ENCODE measurements around the gene B2M. TPM values are rescaled to one million over a fixed set of nuclear protein-coding genes. Genes with fewer than 3 reads are reported as not detected.
"Not testable (repeated sequence)": the region's sequence is repeated elsewhere in the genome, so short reads cannot be mapped to it uniquely, and the experiment has no call there.

The B2M gene
- total and polyA plus RNA-seq, 2 of the 8 experiments (the other 6 are each of a cell fraction or from before 2014, with no cell fraction given) = 78.9 to 907 TPM

DNA sequence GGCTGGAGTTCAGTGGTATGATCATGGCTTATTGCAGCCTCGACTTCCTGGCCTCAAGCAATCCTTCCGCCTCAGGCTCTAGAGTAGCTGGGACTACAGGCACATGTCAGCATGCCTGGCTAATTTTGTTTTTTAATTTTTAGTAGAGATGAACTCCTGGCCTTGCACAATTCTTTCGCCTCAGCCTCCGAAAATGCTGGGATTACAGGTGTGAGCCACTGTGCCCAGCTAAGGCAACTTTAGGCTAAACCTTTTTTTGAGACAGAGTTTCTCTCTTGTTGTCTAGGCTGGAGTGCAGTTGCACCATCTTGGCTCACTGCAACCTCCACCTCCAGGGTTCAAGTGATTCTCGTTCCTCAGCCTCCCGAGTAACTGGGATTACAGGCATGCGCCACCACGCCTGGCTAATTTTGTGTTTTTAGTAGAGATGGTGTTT is 8.7 kb downstream of the B2M start:
- H2AK5ac ChIP-seq (ENCODE audit: low read depth, low read length); H4K5ac ChIP-seq (ENCODE audit: insufficient read length, low read depth, low read length); H2BK12ac ChIP-seq (ENCODE audit: low read depth, low read length); H3K27ac ChIP-seq (ENCODE audit: low read depth, low read length); H2BK5ac ChIP-seq (ENCODE audit: low read depth, low read length); H3K27me3 ChIP-seq (replicated peaks in 1 of 4; ENCODE audit: control insufficient read depth in 3 of 4, extremely low read depth in 1 of 4, insufficient read depth in 3 of 4, low read length in 3 of 4); H3K14ac ChIP-seq (ENCODE audit: insufficient read length); H4K91ac ChIP-seq (replicated peaks; ENCODE audit: insufficient read length, low read length); H2BK20ac ChIP-seq (ENCODE audit: low read length); H2BK120ac ChIP-seq (replicated peaks; ENCODE audit: low read depth, low read length); H3K9me3 ChIP-seq (ENCODE audit: insufficient read depth in 2 of 2, low read depth in 1 of 2, low read length in 1 of 2); H4K8ac ChIP-seq (ENCODE audit: extremely low read depth, insufficient read depth, low read length); H3K4me3 ChIP-seq (ENCODE audit: extremely low read depth in 1 of 4, insufficient read depth in 2 of 4, low read depth in 3 of 4, low read length in 4 of 4); FAIRE-seq; H3K9ac ChIP-seq (replicated peaks in 1 of 4; ENCODE audit: extremely low read depth in 1 of 4, low read depth in 3 of 4, low read length in 3 of 4); H3K23ac ChIP-seq (ENCODE audit: insufficient read length); H3K4me1 ChIP-seq (replicated peaks in 1 of 4; ENCODE audit: control insufficient read depth in 3 of 4, insufficient read depth in 4 of 4, low read length in 3 of 4); H3K4ac ChIP-seq (replicated peaks; ENCODE audit: insufficient read length, low read depth, low read length); H3K18ac ChIP-seq (ENCODE audit: extremely low read depth, low read length); H3K79me2 ChIP-seq (ENCODE audit: control insufficient read depth in 1 of 2, insufficient read depth in 2 of 2, low read length in 2 of 2); H3K23me2 ChIP-seq (ENCODE audit: low read depth, low read length); H2BK15ac ChIP-seq (ENCODE audit: low read length); H3K4me2 ChIP-seq (ENCODE audit: insufficient read depth in 1 of 2, low read depth in 2 of 2, low read length in 2 of 2); H4K20me1 ChIP-seq (replicated peaks in 1 of 2; ENCODE audit: control insufficient read depth in 1 of 2, insufficient read depth in 2 of 2, low read length in 2 of 2); H3K79me1 ChIP-seq (ENCODE audit: low read depth, low read length); H3K56ac ChIP-seq (replicated peaks; ENCODE audit: insufficient read length, low read depth, low read length); DNase-seq (ENCODE audit: low read depth in 1 of 2, low spot score in 2 of 2); H2AFZ ChIP-seq (ENCODE audit: low read length): not testable (repeated sequence)
- 96% methylated on average over 8 of the region's 8 CpGs; no CpG with 5 or more reads in 1 of the 2 experiments for WGBS, 2 experiments (ENCODE audit: extremely low coverage in 1 of 2, insufficient coverage in 1 of 2, insufficient read length in 1 of 2, insufficient replicate concordance in 2 of 2, low coverage in 1 of 2, low lambda C conversion rate in 2 of 2, missing lambda C conversion rate in 1 of 2)
- POLR2A ChIA-PET (ENCODE audit: partially characterized antibody) = interaction anchor here (2.7 kb wide), 1 partner anchor 8 kb away, joined by 14 read pairs; the partner anchor contains the start of genes B2M and PATL2
- peaks cover 2 to 25% (median 18%) of the 10 kb centered on the region in 4 experiments; a peak in 6 of 8 replicates for H3K36me3 ChIP-seq (ENCODE audit: control insufficient read depth in 2 of 4, insufficient read depth in 4 of 4, low read length in 3 of 4)
- CTCF ChIA-PET (ENCODE audit: partially characterized antibody) = interaction anchor here (1.4 kb wide), 1 partner anchor 19 kb away, joined by 3 read pairs; no protein-coding TSS in a partner anchor

Data from H1 (cell line).